K562 (cell line): ENCODE data around the gene NUP62. TPM values are rescaled to one million over a fixed set of nuclear protein-coding genes. Genes with fewer than 3 reads are reported as not detected.
A peak's percentile ranks its signal among the peaks of the same experiment; 100 is the strongest.

Source experiments
- ARID3A ChIP-seq: IDR thresholded peaks from 2 replicates; pipeline ENCODE4 v1.6.1; 2012; ENCODE audit warnings: low read depth, low read length, improper control_type of control experiment, borderline replicate concordance
- CBX8 ChIP-seq: fragments of 200-600 bp; sonication (generic); IDR thresholded peaks from 2 replicates; pipeline ENCODE4 v1.6.1; 2012; ENCODE audit warnings: borderline replicate concordance, mixed run types, low read depth, mild to moderate bottlenecking, moderate library complexity, mixed read lengths, low read length, control low read depth, inconsistent platforms; ENCODE audit not compliant: poor library complexity, severe bottlenecking; ENCODE audit errors: extremely low read depth
- FOXA3 ChIP-seq, 2 experiments: fragments of 450-650 bp in 1 of 2; sonication (generic) in 1 of 2; formaldehyde crosslinking; IDR thresholded peaks in 1 of 2; conservative IDR thresholded peaks in 1 of 2; 2 replicates each; pipeline versions ENCODE4 v1.4.0 to v1.8.0; 2020 to 2022; ENCODE audit warnings: mild to moderate bottlenecking in 2 of 2, missing genetic modification reagents in 1 of 2
- GTF2B ChIP-seq: IDR thresholded peaks from 2 replicates; pipeline ENCODE4 v1.6.1; 2011; ENCODE audit not compliant: insufficient read length; ENCODE audit errors: extremely low read depth
- JUNB ChIP-seq: fragments of 450-650 bp; formaldehyde crosslinking; conservative IDR thresholded peaks from 2 replicates; pipeline ENCODE4 v1.4.0; 2020; ENCODE audit warnings: mild to moderate bottlenecking
- JUND ChIP-seq, 2 experiments: IDR thresholded peaks; 2 replicates in 1 of 2; 3 replicates in 1 of 2; pipeline ENCODE4 v1.6.1; 2011; ENCODE audit warnings: borderline replicate concordance in 2 of 2, low read depth in 2 of 2, low read length in 2 of 2, improper control_type of control experiment in 1 of 2, missing biosample characterization in 1 of 2, missing genetic modification characterization in 1 of 2, missing genetic modification reagents in 1 of 2
- KAT7 ChIP-seq: sonication (generic); formaldehyde crosslinking; IDR thresholded peaks from 2 replicates; pipeline ENCODE4 v1.8.0; 2022; ENCODE audit warnings: missing genetic modification reagents, mild to moderate bottlenecking, borderline replicate concordance
- KHSRP ChIP-seq: fragments of 450-650 bp; IDR thresholded peaks from 2 replicates; pipeline ENCODE4 v1.6.1; 2017
- POLR3G ChIP-seq: IDR thresholded peaks from 2 replicates; pipeline ENCODE4 v1.6.1; 2011; ENCODE audit not compliant: insufficient read length, insufficient replicate concordance; ENCODE audit errors: extremely low read depth
- RBM14 ChIP-seq: fragments of 200-400 bp; formaldehyde crosslinking; IDR thresholded peaks from 2 replicates; pipeline ENCODE4 v1.6.1; 2018; ENCODE audit warnings: low read depth, mild to moderate bottlenecking, low read length, moderate library complexity, borderline replicate concordance; ENCODE audit not compliant: insufficient read depth
- RBM22 ChIP-seq: fragments of 200-400 bp; formaldehyde crosslinking; IDR thresholded peaks from 2 replicates; pipeline ENCODE4 v1.6.1; 2018; ENCODE audit warnings: low read length, low read depth; ENCODE audit not compliant: poor library complexity, severe bottlenecking
- SLC30A9 ChIP-seq: fragments of 250-450 bp; sonication (Bioruptor Pico); IDR thresholded peaks from 2 replicates; pipeline ENCODE4 v1.8.0; 2022; ENCODE audit warnings: mild to moderate bottlenecking, moderate library complexity
- SP1 ChIP-seq: sonication (generic); formaldehyde crosslinking; IDR thresholded peaks from 2 replicates; pipeline ENCODE4 v1.8.1; 2022; ENCODE audit warnings: mild to moderate bottlenecking, missing genetic modification reagents
- TARDBP ChIP-seq: fragments of 450-650 bp; IDR thresholded peaks from 2 replicates; pipeline ENCODE4 v1.6.1; 2016
- TRIM25 ChIP-seq: fragments of 450-650 bp; IDR thresholded peaks from 2 replicates; pipeline ENCODE4 v1.7.0; 2016; ENCODE audit warnings: borderline replicate concordance
- ZBTB11 ChIP-seq, 3 experiments: fragments of 200-800 bp in 1 of 3; fragments of 250-450 bp in 1 of 3; fragments of 450-650 bp in 1 of 3; sonication (Bioruptor Pico) in 1 of 3; sonication (Bioruptor generic) in 1 of 3; formaldehyde crosslinking in 1 of 3; IDR thresholded peaks; 2 replicates each; pipeline versions ENCODE4 v1.6.1 to v1.8.0; 2016 to 2022; ENCODE audit warnings: mild to moderate bottlenecking in 2 of 3, missing genetic modification characterization in 2 of 3, missing compliant biosample characterization in 1 of 3, moderate library complexity in 1 of 3
- ZNF551 ChIP-seq: fragments of 250-450 bp; sonication (Bioruptor Pico); IDR thresholded peaks from 2 replicates; pipeline ENCODE4 v1.5.0; 2021; ENCODE audit warnings: mild to moderate bottlenecking, moderate library complexity
- ZNF561 ChIP-seq: fragments of 450-650 bp; formaldehyde crosslinking; conservative IDR thresholded peaks from 2 replicates; pipeline ENCODE4 v1.4.0; 2020; ENCODE audit warnings: mild to moderate bottlenecking, moderate library complexity
- ZNF76 ChIP-seq: fragments of 250-450 bp; sonication (Bioruptor Pico); IDR thresholded peaks from 2 replicates; pipeline ENCODE4 v1.4.0; 2020; ENCODE audit warnings: mild to moderate bottlenecking, moderate library complexity, borderline replicate concordance
- polyA plus RNA-seq, 8 experiments: library from polyadenylated mRNA; depleted of rRNA in 4 of 8; stranded (reverse) in 5 of 8; unstranded in 3 of 8; fragments of >200 nt; fragmentation: Nextera tagmentation in 2 of 8; fragmentation: Illumina TruSeq in 1 of 8; extraction: Ambion mirVana in 2 of 8; extraction: Trizol in 1 of 8; gene quantifications; 2 replicates each; pipeline versions ENCODE4 v1.2.1 to v1.2.3, GENCODE V29; 2011 to 2014; ENCODE audit warnings: inconsistent platforms in 1 of 8, missing spikeins in 1 of 8
- total RNA-seq, 7 experiments: library from RNA; depleted of rRNA in 6 of 7; stranded (reverse); fragments of >200 nt in 6 of 7; fragmentation: Illumina TruSeq in 2 of 7; extraction: Trizol in 2 of 7; gene quantifications; 2 replicates each; pipeline versions ENCODE4 v1.2.1 to v1.2.3, GENCODE V29; 2011 to 2021; ENCODE audit warnings: low replicate concordance in 1 of 7

Gene NUP62
- total and polyA plus RNA-seq, 9 of the 15 experiments (the other 6 are each of a cell fraction or from before 2014, with no cell fraction given): 16.9 to 109 (median 66.0) TPM

- no peak for TF ChIP-seq TRIM25
- TF ChIP-seq JUNB (CRISPR knock-in tag): no peak
- no peak for TF ChIP-seq CBX8
- no peak for TF ChIP-seq JUND (IDR thresholded peaks at IDR 0.05; ENCODE audit: borderline replicate concordance, low read depth, low read length)
- TF ChIP-seq JUND (tag; IDR thresholded peaks at IDR 0.05; ENCODE audit: borderline replicate concordance, low read depth, low read length): no peak
- TF ChIP-seq KAT7 (CRISPR knock-in tag): peak; percentile 86; the same call in 1 of the 2 replicates
- no peak for TF ChIP-seq ARID3A
- TF ChIP-seq SLC30A9 (CRISPR knock-in tag): no peak
- no peak for TF ChIP-seq ZNF551
- TF ChIP-seq GTF2B: no peak
- TF ChIP-seq TARDBP: no peak
- TF ChIP-seq ZNF561 (CRISPR knock-in tag): no peak
- TF ChIP-seq KHSRP: no peak
- TF ChIP-seq SP1: peak; percentile 73
- TF ChIP-seq RBM22: peak; percentile 100
- TF ChIP-seq RBM14: 0 out of 2 replicates have a peak, but pooled peaks have one; percentile 77
- no peak for TF ChIP-seq FOXA3 (CRISPR knock-in tag; conservative IDR thresholded peaks at IDR 0.05 in 1 of 2, IDR thresholded peaks at IDR 0.05 in 1 of 2)
- TF ChIP-seq ZBTB11 (CRISPR knock-in tag; IDR thresholded peaks at IDR 0.05): peak in 1 of 3 experiments; percentile 76; a peak in 2 of 6 replicates
- no peak for TF ChIP-seq POLR3G
- TF ChIP-seq ZNF76: no peak; the same call in 1 of the 2 replicates
Observed at GRCh38 chr19:49929121-49929610, at the start of gene NUP62, which contains the start of gene ATF5 (continued).
